ENCODE results near the gene CES5A. TPM values are rescaled to one million over a fixed set of nuclear protein-coding genes. Genes with fewer than 3 reads are reported as not detected.
"Not testable (repeated sequence)": the region's sequence is repeated elsewhere in the genome, so short reads cannot be mapped to it uniquely, and the experiment has no call there.

Gene CES5A
- total RNA-seq, 2 donors from 2014 or later: not detected

DNA sequence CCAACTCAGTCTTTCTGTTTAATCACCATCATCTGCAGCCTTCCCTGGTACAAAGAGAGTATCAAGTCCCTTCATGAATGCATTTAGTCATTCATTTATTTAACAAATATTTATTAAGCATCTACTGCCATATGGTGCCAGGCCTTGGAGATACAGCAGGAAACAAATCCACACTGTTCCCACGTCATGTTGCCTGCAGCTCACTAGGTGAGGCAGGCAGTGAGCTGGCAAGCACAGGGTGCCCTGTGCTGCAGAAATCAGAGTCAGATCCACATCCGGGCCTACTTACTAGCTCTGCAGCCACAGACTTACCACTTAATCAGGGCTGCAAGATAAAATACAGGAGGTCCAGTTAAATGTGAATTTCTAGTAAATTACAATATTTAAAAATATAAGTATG is 38.5 kb upstream of the CES5A start:
- Histone ChIP-seq H3K9ac (ENCODE audit: low read depth in 2 of 2, low read length in 2 of 2) (no peak overlapping the region), H3K4me1 (no peaks in the 10 kb centered on the region), H3K27me3 (no peaks in the 10 kb centered on the region), H3K36me3 (no peaks in the 10 kb centered on the region), H3K4me3 (no peak overlapping the region), H3K27ac (no peak overlapping the region), H3K9me3 (no peaks in the 10 kb centered on the region)
- intact Hi-C loops (cut with DNase I): no loop called here
- TF ChIP-seq, protein P1, sequence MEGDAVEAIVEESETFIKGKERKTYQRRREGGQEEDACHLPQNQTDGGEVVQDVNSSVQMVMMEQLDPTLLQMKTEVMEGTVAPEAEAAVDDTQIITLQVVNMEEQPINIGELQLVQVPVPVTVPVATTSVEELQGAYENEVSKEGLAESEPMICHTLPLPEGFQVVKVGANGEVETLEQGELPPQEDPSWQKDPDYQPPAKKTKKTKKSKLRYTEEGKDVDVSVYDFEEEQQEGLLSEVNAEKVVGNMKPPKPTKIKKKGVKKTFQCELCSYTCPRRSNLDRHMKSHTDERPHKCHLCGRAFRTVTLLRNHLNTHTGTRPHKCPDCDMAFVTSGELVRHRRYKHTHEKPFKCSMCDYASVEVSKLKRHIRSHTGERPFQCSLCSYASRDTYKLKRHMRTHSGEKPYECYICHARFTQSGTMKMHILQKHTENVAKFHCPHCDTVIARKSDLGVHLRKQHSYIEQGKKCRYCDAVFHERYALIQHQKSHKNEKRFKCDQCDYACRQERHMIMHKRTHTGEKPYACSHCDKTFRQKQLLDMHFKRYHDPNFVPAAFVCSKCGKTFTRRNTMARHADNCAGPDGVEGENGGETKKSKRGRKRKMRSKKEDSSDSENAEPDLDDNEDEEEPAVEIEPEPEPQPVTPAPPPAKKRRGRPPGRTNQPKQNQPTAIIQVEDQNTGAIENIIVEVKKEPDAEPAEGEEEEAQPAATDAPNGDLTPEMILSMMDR (IDR thresholded peaks at IDR 0.05): no peak
- DNase-seq: no peak

- DNase-seq; H3K9ac ChIP-seq (ENCODE audit: low read depth in 2 of 2, low read length in 2 of 2); H3K36me3 ChIP-seq; intact Hi-C loops (cut with DNase I); H3K4me3 ChIP-seq; H3K27me3 ChIP-seq; H3K4me1 ChIP-seq; H3K9me3 ChIP-seq; H3K27ac ChIP-seq: not testable (repeated sequence)
Measured at GRCh38 chr16:55913121-55913520, 37.9 kb upstream of the CES5A start.

GRCh38 chr16:55912022-55912421 is 36.8 kb upstream of the CES5A start:
- intact Hi-C loops (cut with DNase I): no loop called here
- no peak overlapping the region for H3K9ac ChIP-seq (ENCODE audit: low read depth in 2 of 2, low read length in 2 of 2)
- no peak overlapping the region for H3K27ac ChIP-seq
- no peaks in the 10 kb centered on the region for H3K9me3 ChIP-seq
- no peaks in the 10 kb centered on the region for H3K36me3 ChIP-seq
- TF ChIP-seq, protein P1 (IDR thresholded peaks at IDR 0.05): no peak
- no peak for DNase-seq
- no peaks in the 10 kb centered on the region for H3K4me1 ChIP-seq
- no peak overlapping the region for H3K4me3 ChIP-seq
- H3K27me3 ChIP-seq: no peaks in the 10 kb centered on the region

GRCh38 chr16:55911616-55912015 is 36.4 kb upstream of the CES5A start:
- DNase-seq: no peak
- intact Hi-C loops (cut with DNase I): no loop called here
- no peaks in the 10 kb centered on the region for H3K4me1 ChIP-seq
- H3K27ac ChIP-seq: no peak overlapping the region
- no peaks in the 10 kb centered on the region for H3K9me3 ChIP-seq
- TF ChIP-seq, protein P1 (IDR thresholded peaks at IDR 0.05): no peak
- H3K36me3 ChIP-seq: no peaks in the 10 kb centered on the region
- H3K4me3 ChIP-seq: no peak overlapping the region
- no peaks in the 10 kb centered on the region for H3K27me3 ChIP-seq
- H3K9ac ChIP-seq (ENCODE audit: low read depth in 2 of 2, low read length in 2 of 2): no peak overlapping the region

- DNase-seq: no peak
- Histone ChIP-seq H3K36me3 (no peaks in the 10 kb centered on the region), H3K4me1 (no peaks in the 10 kb centered on the region), H3K9me3 (no peaks in the 10 kb centered on the region), H3K9ac (ENCODE audit: low read depth in 2 of 2, low read length in 2 of 2) (no peak overlapping the region), H3K27me3 (no peaks in the 10 kb centered on the region), H3K4me3 (no peak overlapping the region), H3K27ac (no peak overlapping the region)
- TF ChIP-seq, protein P1 (IDR thresholded peaks at IDR 0.05): no peak
- intact Hi-C loops (cut with DNase I): no loop called here
Measured at GRCh38 chr16:55909876-55910275, 34.7 kb upstream of the CES5A start.

GRCh38 chr16:55908641-55909040 is 33.5 kb upstream of the CES5A start:
- no peak overlapping the region for H3K4me3 ChIP-seq
- H3K9me3 ChIP-seq: no peaks in the 10 kb centered on the region
- H3K36me3 ChIP-seq: no peaks in the 10 kb centered on the region
- H3K9ac ChIP-seq (ENCODE audit: low read depth in 2 of 2, low read length in 2 of 2): no peak overlapping the region
- TF ChIP-seq, protein P1 (IDR thresholded peaks at IDR 0.05): no peak
- H3K27me3 ChIP-seq: no peaks in the 10 kb centered on the region
- no peaks in the 10 kb centered on the region for H3K4me1 ChIP-seq
- no peak for DNase-seq
- intact Hi-C loops (cut with DNase I): no loop called here
- H3K27ac ChIP-seq: no peak overlapping the region
